Testis (tissue), 2 donors: ENCODE results near the gene ADGRD1.

Experiments
- POLR2A ChIP-seq: fragments of 450-650 bp; IDR thresholded peaks from one replicate; pipeline ENCODE4 v1.6.1; 2017; ENCODE audit warnings: antibody characterized with exemption, mild to moderate bottlenecking, moderate library complexity
- TF ChIP-seq, protein P1 (sequence below), 3 experiments: fragments of 450-650 bp in 2 of 3; fragments of 200-600 bp in 1 of 3; sonication (generic) in 1 of 3; IDR thresholded peaks; one replicate each; pipeline ENCODE4 v1.5.1; 2016 to 2019; ENCODE audit warnings: antibody characterized with exemption in 3 of 3, mild to moderate bottlenecking in 2 of 3, moderate library complexity in 1 of 3

DNA sequence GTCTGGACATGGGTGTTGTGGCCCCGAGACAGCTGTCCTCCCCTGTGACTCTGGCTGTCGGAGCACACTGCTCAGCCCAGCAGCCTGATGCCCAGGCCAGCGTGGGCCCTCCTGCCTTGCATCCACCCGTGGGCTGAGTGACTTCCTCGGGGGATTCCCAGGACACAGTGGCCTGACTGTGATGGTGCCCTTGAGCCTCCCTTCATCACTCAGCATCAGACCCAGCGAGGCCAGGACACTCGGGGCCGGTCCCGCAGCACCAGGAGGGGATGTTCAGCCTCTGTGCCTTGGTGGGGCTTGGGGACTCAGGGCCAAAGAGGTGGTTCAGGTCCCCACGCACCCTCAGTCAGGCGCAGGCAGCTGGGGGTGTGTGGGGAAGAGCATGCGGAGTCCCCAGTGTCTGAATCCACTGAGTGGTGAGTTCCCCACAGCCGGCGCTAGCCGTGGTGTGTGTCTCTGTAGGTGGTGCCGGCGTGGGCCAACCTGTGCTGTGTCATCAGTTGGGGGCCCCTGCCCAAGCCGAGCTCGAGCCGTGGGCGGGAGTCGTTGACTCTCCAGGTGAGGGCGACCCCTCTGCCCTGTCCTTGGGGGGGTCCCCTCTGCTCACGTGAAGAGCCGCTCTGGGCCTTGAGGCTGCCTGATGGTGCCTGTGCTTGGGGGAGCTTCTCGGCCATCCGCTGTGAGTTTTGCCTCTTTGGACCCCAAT, 185.8 kb downstream of the ADGRD1 start:
- TF ChIP-seq, protein P1, sequence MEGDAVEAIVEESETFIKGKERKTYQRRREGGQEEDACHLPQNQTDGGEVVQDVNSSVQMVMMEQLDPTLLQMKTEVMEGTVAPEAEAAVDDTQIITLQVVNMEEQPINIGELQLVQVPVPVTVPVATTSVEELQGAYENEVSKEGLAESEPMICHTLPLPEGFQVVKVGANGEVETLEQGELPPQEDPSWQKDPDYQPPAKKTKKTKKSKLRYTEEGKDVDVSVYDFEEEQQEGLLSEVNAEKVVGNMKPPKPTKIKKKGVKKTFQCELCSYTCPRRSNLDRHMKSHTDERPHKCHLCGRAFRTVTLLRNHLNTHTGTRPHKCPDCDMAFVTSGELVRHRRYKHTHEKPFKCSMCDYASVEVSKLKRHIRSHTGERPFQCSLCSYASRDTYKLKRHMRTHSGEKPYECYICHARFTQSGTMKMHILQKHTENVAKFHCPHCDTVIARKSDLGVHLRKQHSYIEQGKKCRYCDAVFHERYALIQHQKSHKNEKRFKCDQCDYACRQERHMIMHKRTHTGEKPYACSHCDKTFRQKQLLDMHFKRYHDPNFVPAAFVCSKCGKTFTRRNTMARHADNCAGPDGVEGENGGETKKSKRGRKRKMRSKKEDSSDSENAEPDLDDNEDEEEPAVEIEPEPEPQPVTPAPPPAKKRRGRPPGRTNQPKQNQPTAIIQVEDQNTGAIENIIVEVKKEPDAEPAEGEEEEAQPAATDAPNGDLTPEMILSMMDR (IDR thresholded peaks at IDR 0.05): no peak
- TF ChIP-seq POLR2A: no peak
